Activated naive CD4-positive, alpha-beta T cell treated with anti-CD3 and anti-CD28 coated beads, Interleukin-2, amount 50 U/mL, for 16 hours (primary cell): ENCODE data around the gene CLTRN.
"Not testable (repeated sequence)": the region's sequence is repeated elsewhere in the genome, so short reads cannot be mapped to it uniquely, and the experiment has no call there.

Source experiments
- DNase-seq: peaks from one replicate; pipeline ENCODE4 v3.0.0-alpha.2; 2020

The CLTRN gene, protein sequence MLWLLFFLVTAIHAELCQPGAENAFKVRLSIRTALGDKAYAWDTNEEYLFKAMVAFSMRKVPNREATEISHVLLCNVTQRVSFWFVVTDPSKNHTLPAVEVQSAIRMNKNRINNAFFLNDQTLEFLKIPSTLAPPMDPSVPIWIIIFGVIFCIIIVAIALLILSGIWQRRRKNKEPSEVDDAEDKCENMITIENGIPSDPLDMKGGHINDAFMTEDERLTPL

GRCh38 chrX:15664487-15665444 lies at the start of gene CLTRN:
TSS of gene CLTRN (minus strand) at chrX:15664805. CDS start at chrX:15664775, 30 bp downstream.
- DNase-seq: no peak

DNA sequence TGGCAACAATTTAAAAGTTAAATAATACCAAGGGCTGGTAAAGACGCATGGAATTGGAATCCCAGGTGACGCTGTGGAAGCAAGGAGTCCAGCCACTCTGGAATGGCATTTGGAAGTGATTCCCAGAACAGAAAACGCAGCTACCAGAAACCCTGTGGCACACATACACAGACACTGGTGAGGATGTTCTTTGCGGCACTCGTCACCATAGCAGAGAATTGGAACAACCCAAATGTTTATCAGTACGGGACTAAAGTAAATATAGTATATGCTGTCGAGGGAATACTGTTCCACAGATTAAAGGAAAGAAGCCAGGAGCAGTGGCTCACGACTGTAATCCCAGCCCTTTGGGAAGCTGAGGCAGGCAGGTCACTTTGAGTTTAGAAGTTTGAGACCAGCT lies 39.7 kb upstream of the CLTRN start:
- DNase-seq: not testable (repeated sequence)

- not testable (repeated sequence) for DNase-seq
Measured at GRCh38 chrX:15703809-15704208, 39.2 kb upstream of the CLTRN start.

DNA sequence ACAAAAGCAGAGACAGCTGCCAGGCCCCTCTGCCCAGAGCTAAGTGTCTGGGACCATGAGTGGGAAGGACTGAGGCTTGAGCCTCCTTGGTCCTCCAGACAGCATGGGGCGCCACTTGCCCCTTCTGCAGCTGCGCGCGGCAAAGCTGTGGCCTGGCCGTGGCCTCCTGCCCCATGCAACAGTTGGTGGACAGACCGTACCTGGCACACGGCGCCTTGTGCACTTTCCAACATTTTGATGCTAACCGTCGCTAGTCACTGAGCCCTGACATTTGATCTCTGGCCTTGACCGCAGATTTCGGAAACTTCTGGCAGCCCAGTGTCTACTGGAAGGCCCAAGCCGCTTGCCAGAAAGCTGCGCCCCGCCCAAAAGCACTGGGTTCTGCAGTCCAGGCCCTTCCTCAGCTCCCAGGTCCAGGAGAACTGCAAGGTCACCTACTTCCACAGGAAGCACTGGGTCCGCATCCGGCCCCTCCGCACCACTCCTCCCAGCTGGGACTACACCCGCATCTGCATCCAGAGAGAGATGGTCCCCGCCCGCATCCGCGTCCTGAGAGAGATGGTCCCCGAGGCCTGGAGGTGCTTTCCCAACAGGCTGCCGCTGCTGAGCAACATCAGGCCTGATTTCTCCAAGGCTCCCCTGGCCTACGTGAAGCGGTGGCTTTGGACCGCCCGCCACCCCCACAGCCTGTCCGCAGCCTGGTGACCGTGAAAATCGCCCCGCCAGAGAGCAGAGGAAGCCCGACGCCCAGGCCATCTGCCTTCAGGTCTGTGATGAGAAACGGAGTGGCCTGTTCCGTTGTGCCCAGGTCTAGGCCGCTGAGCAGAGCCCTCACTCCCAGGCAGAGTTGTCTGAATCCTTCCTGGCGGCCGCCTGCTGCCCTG lies 38.1 kb upstream of the CLTRN start:
- no peak for DNase-seq

DNA sequence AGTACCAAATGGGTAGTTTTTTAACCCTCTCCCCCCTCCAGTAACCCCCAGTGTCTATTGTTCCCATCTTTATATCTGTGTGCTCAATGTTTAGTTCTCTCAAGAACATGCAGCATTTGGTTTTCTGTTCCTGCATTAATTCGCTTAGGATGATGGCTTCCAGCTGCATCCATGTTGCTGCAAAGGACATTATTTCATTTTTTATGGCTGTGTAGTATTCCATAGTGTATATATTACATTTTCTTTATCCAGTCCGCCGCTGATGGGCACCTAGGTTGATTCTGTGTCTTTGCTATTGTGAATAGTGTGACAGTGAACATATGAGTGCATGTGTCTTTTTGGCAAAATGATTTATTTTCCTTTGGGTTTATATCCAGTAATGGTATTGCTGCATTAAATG lies 31.9 kb upstream of the CLTRN start:
- no peak for DNase-seq

GRCh38 chrX:15694941-15695451 lies 30.4 kb upstream of the CLTRN start:
- DNase-seq: no peak

- peak; percentile 36 for DNase-seq
Measured at GRCh38 chrX:15686818-15687685, 22.4 kb upstream of the CLTRN start.

GRCh38 chrX:15683193-15683592 lies 18.6 kb upstream of the CLTRN start:
- DNase-seq: no peak

DNA sequence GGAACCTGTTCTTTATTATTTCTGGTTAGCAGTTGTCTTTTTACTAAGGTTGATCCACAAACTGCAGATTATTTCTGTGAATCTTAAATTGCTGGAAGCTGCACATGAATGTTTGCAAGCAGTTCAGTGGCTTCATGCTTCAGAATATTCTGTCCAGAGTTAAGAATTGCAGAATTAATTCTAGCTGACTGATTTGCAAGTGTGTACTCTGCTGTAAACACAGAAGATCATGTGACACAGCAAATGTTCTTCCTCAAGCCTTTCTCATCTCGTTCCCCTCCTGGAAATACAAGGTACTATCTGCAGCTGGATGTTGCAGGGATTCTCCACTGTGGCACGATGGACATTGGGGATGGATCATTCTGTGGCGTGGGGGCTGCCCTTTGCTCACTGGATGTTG lies 16.8 kb upstream of the CLTRN start:
- DNase-seq: no peak

- DNase-seq: no peak
Measured at GRCh38 chrX:15680401-15680800, 15.8 kb upstream of the CLTRN start.

- DNase-seq: no peak
Measured at GRCh38 chrX:15679246-15679645, 14.6 kb upstream of the CLTRN start.

DNA sequence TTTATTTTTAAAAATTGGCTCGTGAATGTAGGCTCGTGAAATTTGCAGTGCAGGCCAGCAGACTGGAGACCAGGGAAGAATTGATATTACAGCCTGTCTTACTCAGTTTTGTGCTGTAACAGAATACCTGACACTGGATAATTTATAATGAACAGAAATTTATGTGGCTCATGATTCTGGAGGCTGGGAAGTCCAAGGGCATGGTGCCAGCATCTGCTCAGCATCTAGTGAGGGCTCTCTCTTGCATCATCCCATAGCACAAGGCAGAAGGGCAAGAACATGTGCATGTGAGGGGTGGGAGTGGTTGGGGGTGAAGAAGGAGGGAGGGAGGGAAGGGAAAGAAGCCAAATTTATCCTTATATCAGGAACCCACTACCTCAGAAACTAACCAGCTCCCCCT lies 13.7 kb upstream of the CLTRN start:
- no peak for DNase-seq

DNA sequence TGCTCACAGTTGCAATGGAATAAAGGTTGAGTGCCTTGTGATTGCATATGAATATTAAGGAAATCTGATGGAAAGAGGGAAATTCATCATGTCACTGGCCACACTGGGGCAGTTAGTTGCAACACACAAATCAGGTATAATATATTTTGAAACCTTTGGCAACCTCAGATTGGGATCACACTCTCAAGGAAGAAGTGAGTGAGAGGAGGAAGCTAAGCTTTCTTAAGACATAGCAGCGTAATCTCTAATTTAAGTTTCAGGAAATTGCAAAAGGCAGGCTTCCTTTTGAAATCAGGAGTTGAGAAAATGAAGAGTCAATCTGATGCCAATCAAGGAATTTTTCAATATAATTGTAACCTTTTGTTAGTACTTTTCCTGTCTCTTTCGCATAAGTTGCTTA lies 12.3 kb upstream of the CLTRN start:
- no peak for DNase-seq

GRCh38 chrX:15675490-15675921 lies 10.9 kb upstream of the CLTRN start:
- peak; percentile 86 for DNase-seq

GRCh38 chrX:15674841-15675489 lies 10.4 kb upstream of the CLTRN start:
- DNase-seq: peak; percentile 90

DNA sequence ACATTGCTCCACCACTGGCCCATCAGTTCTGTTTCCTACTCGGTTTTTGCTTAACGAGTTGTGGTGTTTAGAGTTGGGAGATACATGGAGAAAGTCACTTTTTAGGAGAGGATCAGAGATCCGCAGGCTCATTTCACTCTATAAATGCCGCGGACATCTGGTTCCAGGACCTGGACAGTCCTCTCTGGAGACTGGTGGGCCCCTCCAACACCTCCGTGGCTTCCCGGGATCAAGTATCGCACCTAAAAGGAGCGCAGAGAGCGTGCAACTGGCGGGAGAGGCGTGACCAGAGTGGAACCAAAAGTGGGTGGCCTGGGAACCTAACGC lies 9.9 kb upstream of the CLTRN start:
- DNase-seq: no peak

DNA sequence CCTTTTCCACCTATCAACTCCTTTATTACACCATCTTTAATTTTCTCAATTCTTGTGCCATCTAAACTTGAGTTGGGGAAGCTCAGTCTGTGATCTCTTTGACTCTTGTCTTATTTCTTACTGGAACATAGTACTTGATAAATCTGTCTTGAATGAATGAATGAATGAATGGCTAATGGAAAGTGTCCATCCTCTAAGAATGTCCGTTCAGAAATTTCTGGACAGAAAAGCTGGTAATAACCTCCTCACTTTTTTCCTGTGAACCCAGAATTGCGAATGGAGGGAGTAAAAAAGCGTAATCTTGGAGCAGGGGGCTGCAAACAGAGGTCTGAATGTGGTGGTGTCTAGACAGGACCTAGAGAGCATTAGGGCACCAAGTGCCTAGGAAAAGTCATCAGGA lies 9.4 kb upstream of the CLTRN start:
- no peak for DNase-seq

- no peak for DNase-seq
Measured at GRCh38 chrX:15672881-15673280, 8.3 kb upstream of the CLTRN start.

GRCh38 chrX:15663439-15663838 lies 1.2 kb downstream of the CLTRN start:
- no peak for DNase-seq

DNA sequence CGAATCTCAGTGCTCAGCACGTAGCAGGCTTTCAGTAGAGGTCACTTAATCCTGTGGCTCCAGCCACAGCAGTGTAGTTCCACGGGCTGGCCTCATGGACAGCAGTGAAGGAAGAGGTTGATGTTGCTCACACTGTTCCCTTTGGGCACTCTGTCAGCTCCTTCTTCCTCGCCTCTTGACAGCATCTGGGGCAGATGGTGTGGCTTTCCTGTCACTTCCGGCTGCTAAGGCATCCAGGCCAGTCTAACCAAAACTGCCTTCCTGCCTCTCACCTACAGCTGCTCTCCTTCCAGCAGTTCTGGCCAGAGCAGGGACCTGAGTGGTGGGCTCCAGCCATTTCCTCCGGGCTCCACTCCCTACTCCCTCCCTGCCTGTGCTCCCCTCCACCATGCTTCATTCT lies 9.8 kb downstream of the CLTRN start:
- DNase-seq: not testable (repeated sequence)

GRCh38 chrX:15653961-15654360 lies 10.6 kb downstream of the CLTRN start:
- DNase-seq: no peak

DNA sequence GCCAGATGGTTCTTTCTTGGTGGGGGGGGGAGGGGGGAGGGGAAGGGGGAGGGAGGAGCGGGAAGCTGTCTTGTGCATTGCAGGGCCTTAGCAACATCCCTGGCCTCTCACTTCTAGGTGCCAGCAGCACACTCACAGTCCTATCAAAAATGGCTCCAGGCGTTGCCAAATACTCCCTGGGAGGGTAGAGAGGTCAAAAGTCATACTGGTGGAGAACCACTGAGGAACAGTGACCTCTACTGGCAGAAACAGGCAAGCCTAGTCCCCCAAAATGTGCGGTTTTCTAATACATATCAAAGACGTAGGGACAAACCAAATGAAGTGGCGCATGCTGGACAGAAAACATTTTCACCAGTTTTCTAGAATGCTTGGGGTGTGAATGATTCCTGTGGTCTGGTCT lies 17.1 kb downstream of the CLTRN start:
- DNase-seq: not testable (repeated sequence)
